Spleen (tissue), 7 donors: ENCODE data around the gene SLC41A3.

ENCODE experiments used
- CTCF ChIP-seq, 11 experiments: fragments of 200-600 bp in 7 of 11; fragments of 450-650 bp in 4 of 11; sonication (generic) in 4 of 11; IDR thresholded peaks in 8 of 11; conservative IDR thresholded peaks in 3 of 11; 1 replicate in 7 of 11; 2 replicates in 4 of 11; pipeline versions ENCODE4 v1.4.0 to v1.8.0; 2016 to 2021; ENCODE audit warnings: antibody characterized with exemption in 11 of 11, inconsistent platforms in 4 of 11, mild to moderate bottlenecking in 1 of 11
- POLR2AphosphoS5 ChIP-seq, 3 donors: sonication (generic); formaldehyde crosslinking; IDR thresholded peaks; one replicate each; pipeline ENCODE4 v1.5.1; 2017; ENCODE audit warnings: antibody characterized with exemption in 3 of 3
- donor health status: DM: no; HTN: no; CAD: no; lungs with moderate emphysema.
- donor health status: DM: no; HTN: no; CAD: no.
- donor health status: DM: no; HTN: no; CAD: no.

- TF ChIP-seq POLR2AphosphoS5 (IDR thresholded peaks at IDR 0.05) (no peak), CTCF (IDR thresholded peaks at IDR 0.05 in 8 of 11, conservative IDR thresholded peaks at IDR 0.05 in 3 of 11) (no peak)
These were observed 32.6 kb upstream of the SLC41A3 start for GRCh38 chr3:126116526-126116925.
